ENCODE measurements around the gene MAML2.
A peak's percentile ranks its signal among the peaks of the same experiment; 100 is the strongest.

Gene MAML2

DNA sequence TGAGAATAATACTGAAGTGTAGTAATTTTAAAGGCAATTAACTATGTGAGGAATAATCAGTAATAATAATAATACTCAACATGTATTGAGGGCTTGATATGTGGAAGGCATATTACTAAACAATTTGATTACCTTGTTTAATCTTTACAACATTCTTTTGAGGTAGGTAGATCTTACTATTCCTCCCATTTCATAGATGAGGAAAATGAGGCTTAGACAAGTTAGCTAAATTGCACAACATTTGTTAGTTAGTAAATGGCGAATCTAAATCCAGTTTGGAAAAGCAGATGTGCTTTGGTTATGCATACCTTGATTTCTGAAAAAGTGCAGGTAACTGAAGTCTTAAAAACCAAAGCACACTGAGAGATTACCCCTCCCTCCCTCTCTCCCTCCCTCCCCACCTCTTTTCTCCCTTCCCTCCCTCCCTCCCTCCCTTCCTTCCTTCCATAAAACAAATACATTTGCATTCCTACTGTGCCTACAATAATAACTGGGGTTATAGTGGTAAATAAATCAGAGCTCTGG is 326.0 kb downstream of the MAML2 start:
- no peak for DNase-seq
- no peak overlapping the region for H3K4me3 Mint-ChIP-seq
- H3K27ac Mint-ChIP-seq, result no peak overlapping the region
- H3K36me3 Mint-ChIP-seq (ENCODE audit: low read depth), result peaks cover 9% of the 10 kb centered on the region
- no peaks in the 10 kb centered on the region for H3K27me3 Mint-ChIP-seq
- H3K9me3 Mint-ChIP-seq, result no peaks in the 10 kb centered on the region
- H3K4me1 Mint-ChIP-seq (ENCODE audit: low read depth), result peaks cover 68% of the 10 kb centered on the region

DNA sequence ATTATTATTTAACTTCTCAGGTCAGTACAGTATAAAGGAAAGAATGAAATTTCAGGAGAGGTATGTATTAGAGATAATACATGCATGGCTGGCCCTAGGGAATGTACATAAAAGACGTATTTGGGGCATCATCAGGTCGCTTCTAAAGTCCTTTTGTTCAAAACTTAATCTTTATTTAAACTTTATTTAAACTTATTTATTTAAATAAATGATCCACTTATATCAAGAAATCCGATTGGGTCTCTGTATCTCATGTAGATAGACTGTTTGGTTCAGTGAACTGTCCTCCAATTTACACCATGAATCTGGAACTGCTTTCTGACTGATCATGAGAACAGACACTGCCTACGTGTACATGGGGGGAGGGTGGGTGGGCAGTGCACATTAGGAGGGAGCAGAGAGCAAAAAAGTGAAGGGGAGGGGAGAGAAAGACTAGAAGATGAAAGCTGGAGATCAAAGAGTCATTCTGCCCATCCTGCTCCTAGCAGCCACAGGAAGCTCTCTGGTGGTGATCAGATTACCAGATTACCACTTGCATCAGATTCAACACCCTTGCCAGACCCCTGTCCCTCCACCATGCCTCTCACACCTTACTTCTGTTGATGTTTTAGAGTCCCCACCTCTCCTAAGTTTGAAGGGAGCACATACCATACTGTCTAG is 327.0 kb downstream of the MAML2 start:
- peak; percentile 36 for DNase-seq
- H3K36me3 Mint-ChIP-seq (ENCODE audit: low read depth), result peaks cover 7% of the 10 kb centered on the region
- no peak overlapping the region for H3K4me3 Mint-ChIP-seq
- peaks cover 74% of the 10 kb centered on the region for H3K4me1 Mint-ChIP-seq (ENCODE audit: low read depth)
- H3K9me3 Mint-ChIP-seq, result no peaks in the 10 kb centered on the region
- peak overlapping the region; percentile 91 for H3K27ac Mint-ChIP-seq
- H3K27me3 Mint-ChIP-seq, result no peaks in the 10 kb centered on the region

DNA sequence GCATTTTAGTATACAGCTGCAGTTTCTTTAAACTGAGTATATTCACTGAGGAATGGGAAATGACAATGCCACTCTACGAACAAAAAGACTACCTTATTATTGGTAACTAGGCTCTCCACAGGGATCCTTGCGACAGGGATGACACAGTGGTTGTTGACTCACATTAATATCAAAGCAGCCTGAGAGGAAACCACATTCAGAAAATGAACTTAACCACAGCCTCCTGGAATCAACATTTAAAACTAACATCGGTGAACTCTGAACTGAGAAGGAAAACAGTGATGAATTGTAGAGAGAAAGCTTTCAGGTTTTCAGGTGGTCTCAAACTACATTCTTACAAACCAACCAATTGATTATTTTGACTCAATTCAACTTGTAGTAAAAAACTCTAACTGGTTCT is 328.8 kb downstream of the MAML2 start:
- Mint-ChIP-seq H3K4me3 (peak overlapping the region; percentile 51), H3K27me3 (no peaks in the 10 kb centered on the region), H3K4me1 (ENCODE audit: low read depth) (peaks cover 67% of the 10 kb centered on the region), H3K27ac (peak overlapping the region; percentile 91), H3K9me3 (no peaks in the 10 kb centered on the region), H3K36me3 (ENCODE audit: low read depth) (peaks cover 6% of the 10 kb centered on the region)
- DNase-seq, result no peak

DNA sequence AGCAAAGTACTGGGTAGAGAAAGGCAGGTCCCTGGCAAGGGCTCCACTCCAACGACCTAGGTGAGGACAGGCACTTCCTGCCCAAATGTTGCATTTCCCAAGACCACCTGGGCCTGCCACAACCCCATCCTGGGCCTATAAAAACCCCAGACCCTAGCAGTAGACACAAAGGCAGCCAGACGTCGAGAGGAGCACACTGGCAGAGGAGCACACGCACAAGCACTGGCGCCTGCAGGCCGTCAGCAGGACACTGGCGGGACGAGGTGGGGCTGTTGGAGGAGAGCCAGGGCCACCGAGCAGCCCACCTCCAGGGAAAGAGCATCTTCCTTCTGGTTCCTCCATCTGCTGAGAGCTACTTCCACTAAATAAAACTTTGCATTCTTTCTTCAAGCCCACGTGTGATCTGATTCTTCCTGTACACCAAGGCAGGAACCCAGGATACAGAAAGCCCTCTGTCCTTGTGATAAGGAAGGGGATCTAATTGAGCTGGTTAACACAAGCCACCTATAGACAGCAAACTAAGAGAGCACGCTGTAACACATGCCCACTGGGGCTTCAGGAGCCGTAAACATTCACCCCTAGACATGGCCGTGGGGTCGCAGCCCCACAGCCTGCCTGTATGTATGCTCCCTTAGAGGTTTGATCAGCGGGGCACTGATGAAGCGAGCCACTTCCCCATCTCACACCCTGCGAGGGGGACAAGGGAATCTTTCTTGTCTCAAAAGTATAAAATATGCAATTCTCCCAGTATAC is 329.4 kb downstream of the MAML2 start:
- H3K27ac Mint-ChIP-seq, result peak overlapping the region; percentile 91
- H3K9me3 Mint-ChIP-seq, result no peaks in the 10 kb centered on the region
- peak; percentile 38 for DNase-seq
- H3K4me3 Mint-ChIP-seq, result peak overlapping the region; percentile 51
- peaks cover 8% of the 10 kb centered on the region for H3K36me3 Mint-ChIP-seq (ENCODE audit: low read depth)
- H3K4me1 Mint-ChIP-seq (ENCODE audit: low read depth), result peaks cover 68% of the 10 kb centered on the region
- H3K27me3 Mint-ChIP-seq, result no peaks in the 10 kb centered on the region

DNA sequence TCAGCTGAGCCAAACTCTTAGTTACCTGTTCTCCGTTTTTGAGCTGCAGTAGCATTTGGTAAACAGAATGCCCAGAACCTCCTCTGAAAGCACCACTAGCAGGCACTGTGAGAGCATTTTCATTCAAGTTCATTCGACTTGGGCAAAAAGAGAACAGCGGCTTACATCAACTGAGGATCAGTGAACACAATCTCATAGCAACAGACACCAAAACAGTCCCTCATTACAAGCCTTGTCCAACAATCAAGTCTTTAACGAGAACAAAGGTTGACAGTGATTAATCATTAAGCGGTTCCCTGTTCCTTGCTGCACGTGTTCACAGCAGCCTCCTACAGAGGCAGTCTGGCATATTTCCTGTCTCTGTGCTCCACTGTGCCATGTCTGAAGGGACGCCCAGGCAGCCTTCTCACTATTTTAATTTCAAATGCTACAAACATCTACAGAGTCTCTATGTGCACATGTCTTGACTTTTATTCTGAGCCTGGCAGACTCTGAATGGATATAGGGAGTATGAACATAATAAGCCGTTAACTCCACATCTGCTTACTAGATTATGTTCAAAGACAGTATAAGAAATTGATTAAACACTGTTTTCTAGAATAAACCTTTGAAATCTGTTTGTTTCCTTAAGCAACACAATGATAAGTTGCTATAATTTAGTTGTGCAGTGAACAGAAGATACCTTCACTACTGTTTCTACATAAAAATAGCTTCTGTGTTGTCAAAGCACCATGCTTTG is 330.7 kb downstream of the MAML2 start:
- peak; percentile 47 for DNase-seq
- Mint-ChIP-seq H3K4me3 (peak overlapping the region; percentile 55), H3K4me1 (ENCODE audit: low read depth) (peaks cover 72% of the 10 kb centered on the region), H3K27me3 (no peaks in the 10 kb centered on the region), H3K27ac (peak overlapping the region; percentile 91), H3K36me3 (ENCODE audit: low read depth) (peaks cover 12% of the 10 kb centered on the region), H3K9me3 (no peaks in the 10 kb centered on the region)

DNA sequence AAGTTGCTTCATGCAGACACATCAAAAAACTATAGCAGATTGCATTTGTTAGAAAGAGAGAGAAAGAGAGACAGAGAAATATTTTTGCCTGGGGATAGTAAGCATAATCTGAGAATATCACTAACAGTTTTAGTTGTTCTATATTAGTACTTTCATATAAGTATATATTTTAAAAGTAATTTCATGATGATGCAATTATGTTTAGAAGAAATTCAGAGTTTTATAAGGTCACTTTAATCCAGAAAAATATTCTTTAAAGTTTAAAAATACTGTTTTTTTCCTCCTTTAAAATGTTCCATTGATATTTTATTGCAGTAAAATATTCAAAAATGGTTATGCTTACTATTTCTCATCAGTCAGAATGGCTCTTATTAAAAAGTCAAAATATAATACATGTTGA is 332.3 kb downstream of the MAML2 start:
- peaks cover 17% of the 10 kb centered on the region for H3K36me3 Mint-ChIP-seq (ENCODE audit: low read depth)
- H3K27ac Mint-ChIP-seq, result peak overlapping the region; percentile 45
- no peaks in the 10 kb centered on the region for H3K27me3 Mint-ChIP-seq
- peaks cover 62% of the 10 kb centered on the region for H3K4me1 Mint-ChIP-seq (ENCODE audit: low read depth)
- H3K4me3 Mint-ChIP-seq, result no peak overlapping the region
- no peak for DNase-seq
- H3K9me3 Mint-ChIP-seq, result no peaks in the 10 kb centered on the region

DNA sequence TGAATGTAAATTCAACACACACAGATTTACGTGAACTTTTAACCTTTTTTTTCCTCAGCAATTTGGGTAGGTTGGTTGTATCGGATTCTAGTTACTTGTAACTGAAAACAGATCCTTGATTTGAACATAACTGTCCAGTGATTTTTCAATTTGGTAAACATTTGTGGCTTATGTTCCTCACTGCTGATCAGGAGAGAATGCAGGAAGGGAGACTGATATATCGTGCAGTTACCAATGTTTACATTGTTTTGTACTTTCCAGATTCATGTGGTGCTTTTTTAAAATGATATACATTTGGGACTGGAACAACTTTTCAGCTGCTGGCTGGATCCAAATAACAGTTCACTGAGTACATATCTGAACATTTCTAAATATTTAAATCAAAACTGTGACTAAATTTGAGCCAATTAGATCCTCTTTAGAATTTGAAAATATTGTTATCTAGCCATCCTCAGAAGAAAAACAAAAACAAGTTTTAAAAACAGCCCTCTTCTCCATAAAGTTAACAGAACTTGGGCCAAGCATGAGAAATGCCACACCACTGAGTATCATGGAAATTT is 334.8 kb downstream of the MAML2 start:
- DNase-seq, result no peak
- H3K4me1 Mint-ChIP-seq (ENCODE audit: low read depth), result peaks cover 37% of the 10 kb centered on the region
- H3K4me3 Mint-ChIP-seq, result no peak overlapping the region
- no peak overlapping the region for H3K27ac Mint-ChIP-seq
- no peaks in the 10 kb centered on the region for H3K27me3 Mint-ChIP-seq
- H3K36me3 Mint-ChIP-seq (ENCODE audit: low read depth), result peaks cover 31% of the 10 kb centered on the region
- H3K9me3 Mint-ChIP-seq, result no peaks in the 10 kb centered on the region

DNA sequence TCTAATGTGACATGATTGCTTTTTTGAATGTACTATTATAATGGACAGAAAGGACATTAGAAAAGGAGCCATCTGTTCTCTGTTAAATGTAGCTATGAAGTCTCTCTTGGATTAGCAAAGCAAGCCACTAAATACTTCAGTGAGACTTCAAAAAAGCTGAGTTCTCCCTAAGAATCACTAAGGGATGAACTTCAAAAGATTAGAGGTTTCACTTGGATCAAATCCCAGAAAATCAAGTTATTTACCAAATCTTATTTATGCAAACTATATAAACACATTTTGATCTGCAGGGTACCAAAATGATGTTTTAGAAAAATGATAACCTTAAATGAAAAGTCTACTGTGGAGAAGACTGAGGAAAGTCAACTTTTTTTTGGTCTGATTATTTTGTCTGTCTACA is 337.0 kb downstream of the MAML2 start:
- peaks cover 16% of the 10 kb centered on the region for H3K4me1 Mint-ChIP-seq (ENCODE audit: low read depth)
- H3K9me3 Mint-ChIP-seq, result no peaks in the 10 kb centered on the region
- H3K36me3 Mint-ChIP-seq (ENCODE audit: low read depth), result peaks cover 26% of the 10 kb centered on the region
- DNase-seq, result no peak
- H3K27me3 Mint-ChIP-seq, result no peaks in the 10 kb centered on the region
- H3K4me3 Mint-ChIP-seq, result no peak overlapping the region
- H3K27ac Mint-ChIP-seq, result no peak overlapping the region

DNA sequence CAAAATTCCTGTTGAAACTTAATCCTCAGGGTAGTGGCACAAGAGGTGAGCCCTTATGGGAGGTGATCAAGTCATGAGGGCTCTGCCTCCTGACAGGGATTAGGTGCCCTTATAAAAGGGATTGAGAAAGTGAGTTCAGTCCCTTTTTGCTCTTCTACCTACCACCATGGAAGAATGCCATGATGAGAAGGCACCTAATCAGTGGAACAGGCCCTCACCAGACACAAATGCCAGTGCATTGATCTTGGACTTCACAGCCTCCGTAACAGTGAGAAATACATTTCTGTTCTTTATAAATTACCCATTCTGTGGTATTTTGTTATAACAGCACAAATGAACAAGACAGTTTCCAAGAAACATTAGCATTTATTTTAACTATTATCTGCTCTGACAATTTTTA is 338.1 kb downstream of the MAML2 start:
- Mint-ChIP-seq H3K4me1 (ENCODE audit: low read depth) (peaks cover 15% of the 10 kb centered on the region), H3K9me3 (no peaks in the 10 kb centered on the region), H3K4me3 (no peak overlapping the region), H3K27ac (no peak overlapping the region), H3K36me3 (ENCODE audit: low read depth) (peaks cover 26% of the 10 kb centered on the region), H3K27me3 (no peaks in the 10 kb centered on the region)
- no peak for DNase-seq

DNA sequence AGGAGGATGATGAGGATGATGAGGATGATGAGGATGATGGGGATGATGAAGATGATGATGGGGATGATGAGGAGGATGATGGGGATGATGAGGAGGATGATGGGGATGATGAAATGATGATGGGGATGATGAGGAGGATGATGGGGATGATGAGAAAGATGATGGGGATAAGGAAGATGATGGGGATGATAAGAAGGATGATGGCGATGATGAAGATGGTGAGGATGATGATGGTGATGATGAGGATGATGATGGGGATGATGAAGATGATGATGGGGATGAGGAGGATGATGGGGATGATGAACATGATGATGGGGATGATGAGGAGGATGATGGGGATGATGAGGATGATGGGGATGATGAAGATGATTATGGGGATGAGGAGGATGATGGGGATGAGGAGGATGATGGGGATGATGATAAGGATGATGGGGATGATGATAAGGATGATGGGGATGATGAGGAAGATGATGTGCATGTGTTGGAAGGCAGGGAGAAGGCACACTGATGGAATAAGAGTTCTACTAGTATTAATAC is 340.2 kb downstream of the MAML2 start:
- Mint-ChIP-seq H3K27me3 (no peaks in the 10 kb centered on the region), H3K4me1 (ENCODE audit: low read depth) (peaks cover 18% of the 10 kb centered on the region), H3K4me3 (no peak overlapping the region), H3K9me3 (no peaks in the 10 kb centered on the region), H3K27ac (no peak overlapping the region), H3K36me3 (ENCODE audit: low read depth) (peaks cover 22% of the 10 kb centered on the region)
- DNase-seq, result no peak

DNA sequence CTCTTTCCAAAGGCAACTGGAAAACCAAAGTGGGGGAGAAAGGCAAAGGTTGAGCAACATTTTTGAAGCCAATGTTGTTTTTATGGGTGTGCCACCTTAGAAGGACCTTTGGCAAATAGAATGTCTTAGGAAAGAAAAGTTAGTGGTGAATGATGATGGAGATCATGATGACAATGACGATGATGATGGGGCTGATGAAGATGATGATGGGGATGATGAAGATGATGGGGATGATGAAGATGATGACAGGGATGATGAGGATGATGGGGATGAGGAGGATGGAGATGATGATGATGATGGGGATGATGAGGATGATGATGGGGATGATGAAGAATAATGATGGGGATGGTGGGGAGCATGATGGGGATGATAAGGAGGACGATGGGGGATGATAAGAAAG is 340.7 kb downstream of the MAML2 start:
- Mint-ChIP-seq H3K9me3 (no peaks in the 10 kb centered on the region), H3K27ac (no peak overlapping the region), H3K36me3 (ENCODE audit: low read depth) (peaks cover 22% of the 10 kb centered on the region), H3K27me3 (no peaks in the 10 kb centered on the region), H3K4me1 (ENCODE audit: low read depth) (peaks cover 21% of the 10 kb centered on the region), H3K4me3 (no peak overlapping the region)
- no peak for DNase-seq

DNA sequence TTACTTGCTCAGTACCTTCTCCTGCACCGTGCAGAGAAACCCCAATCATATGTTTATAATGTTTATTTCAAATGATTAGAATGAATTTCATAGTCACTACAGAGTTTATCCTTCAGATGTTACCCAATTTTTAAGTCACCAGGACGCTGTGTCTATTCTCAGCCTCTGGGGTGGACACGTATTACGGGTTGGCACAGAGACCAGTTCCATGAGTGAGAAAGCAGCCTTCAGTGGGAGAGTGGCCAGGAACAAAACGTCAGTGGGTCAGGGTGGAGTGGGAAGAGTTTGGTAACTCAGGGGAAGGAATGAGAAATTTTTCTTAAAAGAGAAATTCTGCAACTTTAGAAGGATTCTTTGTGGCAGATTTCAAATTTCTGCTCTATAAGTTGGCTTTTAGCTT is 342.0 kb downstream of the MAML2 start:
- no peak overlapping the region for H3K27ac Mint-ChIP-seq
- H3K4me3 Mint-ChIP-seq, result no peak overlapping the region
- no peaks in the 10 kb centered on the region for H3K27me3 Mint-ChIP-seq
- H3K9me3 Mint-ChIP-seq, result no peaks in the 10 kb centered on the region
- H3K36me3 Mint-ChIP-seq (ENCODE audit: low read depth), result peaks cover 21% of the 10 kb centered on the region
- peaks cover 24% of the 10 kb centered on the region for H3K4me1 Mint-ChIP-seq (ENCODE audit: low read depth)
- no peak for DNase-seq

DNA sequence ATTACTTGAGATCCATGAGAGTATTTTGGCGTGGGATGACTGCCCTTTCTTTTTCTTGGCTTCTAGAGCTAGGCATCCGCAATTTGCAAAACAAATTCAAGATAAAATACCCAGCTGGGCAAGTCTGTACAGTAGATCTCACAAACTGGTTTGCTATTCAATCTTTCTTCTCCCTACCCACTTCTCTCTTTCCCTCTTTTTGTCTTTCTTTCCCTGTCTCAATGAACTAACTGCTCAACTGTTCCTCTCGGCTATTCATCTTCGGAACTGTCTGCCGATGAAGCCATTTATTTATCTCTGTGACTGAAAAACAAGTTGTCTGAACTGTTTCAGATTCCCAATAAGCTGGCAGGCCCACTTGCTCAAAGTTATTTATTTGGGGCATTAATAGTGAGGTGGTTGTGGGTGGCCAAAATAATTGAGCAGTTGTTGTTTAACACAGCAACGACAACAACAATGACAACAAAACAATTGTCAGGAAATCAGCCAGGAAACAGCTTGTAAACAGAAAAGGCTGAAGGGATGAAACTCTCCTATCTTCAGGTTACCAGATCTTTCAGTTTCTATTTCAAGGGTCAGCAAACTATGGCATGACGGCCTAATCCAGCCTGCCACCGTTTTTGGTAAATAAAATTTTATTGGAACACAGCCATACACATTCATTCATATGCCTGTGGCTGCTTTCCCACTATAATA is 343.1 kb downstream of the MAML2 start:
- peaks cover 18% of the 10 kb centered on the region for H3K36me3 Mint-ChIP-seq (ENCODE audit: low read depth)
- no peaks in the 10 kb centered on the region for H3K9me3 Mint-ChIP-seq
- no peak overlapping the region for H3K4me3 Mint-ChIP-seq
- H3K4me1 Mint-ChIP-seq (ENCODE audit: low read depth), result peaks cover 29% of the 10 kb centered on the region
- H3K27ac Mint-ChIP-seq, result no peak overlapping the region
- no peaks in the 10 kb centered on the region for H3K27me3 Mint-ChIP-seq
- no peak for DNase-seq
